Measurements from ENCODE around the gene TMEM19.

Gene TMEM19

DNA sequence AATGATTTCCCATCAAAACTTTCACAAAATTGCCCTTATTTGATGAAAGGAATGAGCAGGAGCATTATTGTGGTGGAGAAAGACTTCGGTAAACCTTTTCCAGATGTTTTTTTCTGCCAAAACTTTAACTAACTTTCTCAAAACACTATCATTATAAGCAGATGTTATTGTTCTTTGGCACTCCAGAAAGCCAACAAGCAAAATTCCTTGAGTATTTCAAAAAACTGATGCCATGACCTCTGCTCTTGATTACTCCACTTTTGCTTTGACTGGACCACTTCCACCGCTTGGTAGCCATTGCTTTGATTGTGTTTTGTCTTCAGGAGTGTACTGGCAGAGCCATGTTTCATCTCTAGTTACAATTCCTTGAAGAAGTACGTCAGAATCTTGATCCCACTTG, 39.1 kb downstream of the TMEM19 start:
- Histone ChIP-seq H3K27ac (ENCODE audit: low read depth, low read length) (no peak overlapping the region), H3K9ac (ENCODE audit: low read length in 5 of 5) (no peak overlapping the region), H3K9me3 (ENCODE audit: control insufficient read depth in 5 of 5, low read length in 5 of 5) (peaks cover 0 to 7% (median 0%) of the 10 kb centered on the region in 5 donors), H3K4me1 (ENCODE audit: control insufficient read depth in 5 of 5, insufficient read depth in 5 of 5, low read length in 5 of 5) (no peaks in the 10 kb centered on the region), H3K36me3 (ENCODE audit: control insufficient read depth in 5 of 5, insufficient read depth in 5 of 5, low read length in 5 of 5) (no peaks in the 10 kb centered on the region), H3K4me3 (ENCODE audit: low read depth in 1 of 5, low read length in 5 of 5) (no peak overlapping the region), H3K27me3 (ENCODE audit: control insufficient read depth in 5 of 5, insufficient read depth in 4 of 5, low read length in 5 of 5) (no peaks in the 10 kb centered on the region)

DNA sequence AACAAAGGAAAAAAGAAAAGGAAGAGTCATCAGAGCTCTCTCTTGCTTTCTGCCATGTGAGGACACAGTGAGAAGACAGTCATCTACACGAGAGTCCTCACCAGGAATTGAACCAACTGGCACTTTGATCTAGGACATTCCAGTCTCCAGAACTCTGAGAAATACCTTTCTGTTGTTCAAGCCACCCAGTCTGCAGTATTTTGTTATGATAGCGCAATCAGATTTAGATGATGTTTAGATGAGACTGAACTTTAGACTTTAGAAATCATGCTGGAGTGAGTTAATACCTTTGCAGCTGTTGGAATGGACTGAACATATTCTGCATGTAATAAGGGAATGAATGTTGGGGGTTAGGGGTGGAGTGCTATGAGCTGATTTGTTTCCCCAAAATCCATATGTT, 40.7 kb downstream of the TMEM19 start:
- H3K27me3 ChIP-seq (ENCODE audit: control insufficient read depth in 5 of 5, insufficient read depth in 4 of 5, low read length in 5 of 5): no peaks in the 10 kb centered on the region
- no peak overlapping the region for H3K4me3 ChIP-seq (ENCODE audit: low read depth in 1 of 5, low read length in 5 of 5)
- H3K9me3 ChIP-seq (ENCODE audit: control insufficient read depth in 5 of 5, low read length in 5 of 5): peaks cover 0 to 7% (median 0%) of the 10 kb centered on the region in 5 donors
- H3K4me1 ChIP-seq (ENCODE audit: control insufficient read depth in 5 of 5, insufficient read depth in 5 of 5, low read length in 5 of 5): no peaks in the 10 kb centered on the region
- H3K27ac ChIP-seq (ENCODE audit: low read depth, low read length): no peak overlapping the region
- H3K9ac ChIP-seq (ENCODE audit: low read length in 5 of 5): no peak overlapping the region
- no peaks in the 10 kb centered on the region for H3K36me3 ChIP-seq (ENCODE audit: control insufficient read depth in 5 of 5, insufficient read depth in 5 of 5, low read length in 5 of 5)

DNA sequence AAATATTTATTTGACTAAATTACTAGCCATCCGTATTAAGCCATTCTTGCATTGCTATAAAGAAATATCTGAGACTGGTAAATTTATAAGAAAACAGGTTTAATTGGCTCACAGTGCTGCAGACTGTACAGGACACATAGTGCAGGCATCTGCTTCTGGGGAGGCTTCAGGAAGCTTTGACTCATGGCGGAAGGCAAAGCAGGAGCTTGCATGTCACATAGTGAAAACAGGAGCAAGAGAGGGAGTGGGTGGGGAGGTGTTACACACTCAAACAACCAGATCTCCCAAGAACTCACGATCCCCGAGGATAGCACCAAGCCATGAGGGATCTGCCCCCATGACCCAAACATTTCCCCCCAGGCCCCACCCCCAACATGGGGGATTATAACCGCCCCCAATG, 42.1 kb downstream of the TMEM19 start:
- H3K36me3 ChIP-seq (ENCODE audit: control insufficient read depth in 5 of 5, insufficient read depth in 5 of 5, low read length in 5 of 5): no peaks in the 10 kb centered on the region
- no peak overlapping the region for H3K9ac ChIP-seq (ENCODE audit: low read length in 5 of 5)

DNA sequence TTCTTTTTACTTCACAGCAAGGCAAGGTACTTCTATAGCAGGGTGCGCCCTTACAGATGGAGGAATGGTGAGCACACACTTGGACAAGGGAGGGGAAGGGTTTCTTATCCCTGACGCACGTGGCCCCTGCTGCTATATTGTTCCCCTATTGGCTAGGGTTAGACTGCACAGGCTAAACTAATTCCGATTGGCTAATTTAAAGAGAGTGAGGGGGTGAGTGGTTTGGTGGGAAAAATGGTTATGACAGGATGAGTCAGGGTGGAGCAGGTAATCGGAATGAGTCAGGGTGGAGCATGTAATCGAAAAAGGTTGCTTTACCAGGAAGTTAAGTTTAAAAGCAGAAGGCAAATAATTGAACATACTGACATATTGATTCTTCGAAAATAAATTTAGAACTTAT, 45.1 kb downstream of the TMEM19 start:
- H3K27ac ChIP-seq (ENCODE audit: low read depth, low read length): no peak overlapping the region

More for the DNA sequence above, 42.1 kb downstream of the TMEM19 start:
- Histone ChIP-seq H3K4me3 (ENCODE audit: low read depth in 1 of 5, low read length in 5 of 5) (no peak overlapping the region), H3K27ac (ENCODE audit: low read depth, low read length) (no peak overlapping the region), H3K9me3 (ENCODE audit: control insufficient read depth in 5 of 5, low read length in 5 of 5) (peaks cover 0 to 7% (median 0%) of the 10 kb centered on the region in 5 donors), H3K27me3 (ENCODE audit: control insufficient read depth in 5 of 5, insufficient read depth in 4 of 5, low read length in 5 of 5) (no peaks in the 10 kb centered on the region), H3K4me1 (ENCODE audit: control insufficient read depth in 5 of 5, insufficient read depth in 5 of 5, low read length in 5 of 5) (no peaks in the 10 kb centered on the region)

GRCh38 chr12:71731439-71732356, 45.8 kb downstream of the TMEM19 start:
- H3K9ac ChIP-seq (ENCODE audit: low read length in 5 of 5): no peak overlapping the region
- no peak overlapping the region for H3K4me3 ChIP-seq (ENCODE audit: low read depth in 1 of 5, low read length in 5 of 5)
- H3K27me3 ChIP-seq (ENCODE audit: control insufficient read depth in 5 of 5, insufficient read depth in 4 of 5, low read length in 5 of 5): no peaks in the 10 kb centered on the region
- H3K4me1 ChIP-seq (ENCODE audit: control insufficient read depth in 5 of 5, insufficient read depth in 5 of 5, low read length in 5 of 5): no peaks in the 10 kb centered on the region
- H3K36me3 ChIP-seq (ENCODE audit: control insufficient read depth in 5 of 5, insufficient read depth in 5 of 5, low read length in 5 of 5): no peaks in the 10 kb centered on the region
- H3K9me3 ChIP-seq (ENCODE audit: control insufficient read depth in 5 of 5, low read length in 5 of 5): no peaks in the 10 kb centered on the region
- H3K27ac ChIP-seq (ENCODE audit: low read depth, low read length): no peak overlapping the region

More for the DNA sequence above, 45.1 kb downstream of the TMEM19 start:
- no peak overlapping the region for H3K4me3 ChIP-seq (ENCODE audit: low read depth in 1 of 5, low read length in 5 of 5)
- no peaks in the 10 kb centered on the region for H3K4me1 ChIP-seq (ENCODE audit: control insufficient read depth in 5 of 5, insufficient read depth in 5 of 5, low read length in 5 of 5)
- no peak overlapping the region for H3K9ac ChIP-seq (ENCODE audit: low read length in 5 of 5)
- H3K27me3 ChIP-seq (ENCODE audit: control insufficient read depth in 5 of 5, insufficient read depth in 4 of 5, low read length in 5 of 5): no peaks in the 10 kb centered on the region
- no peaks in the 10 kb centered on the region for H3K9me3 ChIP-seq (ENCODE audit: control insufficient read depth in 5 of 5, low read length in 5 of 5)
- H3K36me3 ChIP-seq (ENCODE audit: control insufficient read depth in 5 of 5, insufficient read depth in 5 of 5, low read length in 5 of 5): no peaks in the 10 kb centered on the region

DNA sequence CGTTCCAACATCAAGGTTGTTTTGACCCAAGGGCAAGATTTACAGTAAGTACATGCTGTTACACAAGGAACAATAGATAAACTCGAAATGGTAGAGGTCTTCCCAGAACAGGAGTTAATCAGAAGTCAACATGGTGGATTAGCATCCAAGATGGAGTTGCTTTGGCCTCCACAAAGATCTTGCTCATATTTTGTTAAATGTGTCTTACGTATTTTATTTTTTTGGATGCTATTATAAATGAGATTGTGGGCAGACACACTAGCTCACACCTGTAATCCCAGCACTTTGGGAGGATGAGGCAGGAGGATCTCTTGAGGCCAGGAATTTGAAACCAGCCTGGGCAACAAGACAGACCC, 46.5 kb downstream of the TMEM19 start:
- Histone ChIP-seq H3K36me3 (ENCODE audit: control insufficient read depth in 5 of 5, insufficient read depth in 5 of 5, low read length in 5 of 5) (no peaks in the 10 kb centered on the region), H3K27me3 (ENCODE audit: control insufficient read depth in 5 of 5, insufficient read depth in 4 of 5, low read length in 5 of 5) (no peaks in the 10 kb centered on the region), H3K4me1 (ENCODE audit: control insufficient read depth in 5 of 5, insufficient read depth in 5 of 5, low read length in 5 of 5) (no peaks in the 10 kb centered on the region), H3K4me3 (ENCODE audit: low read depth in 1 of 5, low read length in 5 of 5) (no peak overlapping the region), H3K9me3 (ENCODE audit: control insufficient read depth in 5 of 5, low read length in 5 of 5) (no peaks in the 10 kb centered on the region), H3K27ac (ENCODE audit: low read depth, low read length) (no peak overlapping the region), H3K9ac (ENCODE audit: low read length in 5 of 5) (no peak overlapping the region)

GRCh38 chr12:71737197-71737596, 51.3 kb downstream of the TMEM19 start:
- no peaks in the 10 kb centered on the region for H3K4me1 ChIP-seq (ENCODE audit: control insufficient read depth in 5 of 5, insufficient read depth in 5 of 5, low read length in 5 of 5)
- H3K27me3 ChIP-seq (ENCODE audit: control insufficient read depth in 5 of 5, insufficient read depth in 4 of 5, low read length in 5 of 5): no peaks in the 10 kb centered on the region
- no peak overlapping the region for H3K4me3 ChIP-seq (ENCODE audit: low read depth in 1 of 5, low read length in 5 of 5)
- no peaks in the 10 kb centered on the region for H3K9me3 ChIP-seq (ENCODE audit: control insufficient read depth in 5 of 5, low read length in 5 of 5)
- no peak overlapping the region for H3K27ac ChIP-seq (ENCODE audit: low read depth, low read length)
- no peak overlapping the region for H3K9ac ChIP-seq (ENCODE audit: low read length in 5 of 5)
- H3K36me3 ChIP-seq (ENCODE audit: control insufficient read depth in 5 of 5, insufficient read depth in 5 of 5, low read length in 5 of 5): no peaks in the 10 kb centered on the region

DNA sequence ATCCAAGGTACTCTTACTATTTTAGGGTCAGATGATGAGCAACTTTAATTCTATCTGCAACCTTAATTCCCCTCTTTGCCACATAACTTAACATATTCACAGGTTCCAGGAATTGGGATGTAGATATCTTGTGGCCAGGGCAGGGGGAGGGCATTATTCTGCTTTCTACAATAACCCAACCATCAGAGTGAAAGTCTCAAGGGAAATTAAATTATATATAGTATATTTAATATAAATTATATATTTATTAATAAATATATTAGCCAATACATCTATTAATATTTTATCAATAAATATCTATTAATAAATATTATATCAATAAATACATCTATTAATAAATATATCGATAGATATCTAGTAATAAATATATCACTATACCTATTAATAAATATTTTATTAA, 57.1 kb downstream of the TMEM19 start:
- Histone ChIP-seq H3K27me3 (ENCODE audit: control insufficient read depth in 5 of 5, insufficient read depth in 4 of 5, low read length in 5 of 5) (no peaks in the 10 kb centered on the region), H3K9ac (ENCODE audit: low read length in 5 of 5) (no peak overlapping the region), H3K27ac (ENCODE audit: low read depth, low read length) (no peak overlapping the region), H3K4me3 (ENCODE audit: low read depth in 1 of 5, low read length in 5 of 5) (no peak overlapping the region), H3K9me3 (ENCODE audit: control insufficient read depth in 5 of 5, low read length in 5 of 5) (no peaks in the 10 kb centered on the region), H3K36me3 (ENCODE audit: control insufficient read depth in 5 of 5, insufficient read depth in 5 of 5, low read length in 5 of 5) (no peaks in the 10 kb centered on the region), H3K4me1 (ENCODE audit: control insufficient read depth in 5 of 5, insufficient read depth in 5 of 5, low read length in 5 of 5) (no peaks in the 10 kb centered on the region)

GRCh38 chr12:71744522-71745300, 58.8 kb downstream of the TMEM19 start:
- Histone ChIP-seq H3K27me3 (ENCODE audit: control insufficient read depth in 5 of 5, insufficient read depth in 4 of 5, low read length in 5 of 5) (no peaks in the 10 kb centered on the region), H3K9me3 (ENCODE audit: control insufficient read depth in 5 of 5, low read length in 5 of 5) (no peaks in the 10 kb centered on the region), H3K36me3 (ENCODE audit: control insufficient read depth in 5 of 5, insufficient read depth in 5 of 5, low read length in 5 of 5) (no peaks in the 10 kb centered on the region), H3K27ac (ENCODE audit: low read depth, low read length) (no peak overlapping the region), H3K9ac (ENCODE audit: low read length in 5 of 5) (no peak overlapping the region), H3K4me3 (ENCODE audit: low read depth in 1 of 5, low read length in 5 of 5) (no peak overlapping the region), H3K4me1 (ENCODE audit: control insufficient read depth in 5 of 5, insufficient read depth in 5 of 5, low read length in 5 of 5) (no peaks in the 10 kb centered on the region)

DNA sequence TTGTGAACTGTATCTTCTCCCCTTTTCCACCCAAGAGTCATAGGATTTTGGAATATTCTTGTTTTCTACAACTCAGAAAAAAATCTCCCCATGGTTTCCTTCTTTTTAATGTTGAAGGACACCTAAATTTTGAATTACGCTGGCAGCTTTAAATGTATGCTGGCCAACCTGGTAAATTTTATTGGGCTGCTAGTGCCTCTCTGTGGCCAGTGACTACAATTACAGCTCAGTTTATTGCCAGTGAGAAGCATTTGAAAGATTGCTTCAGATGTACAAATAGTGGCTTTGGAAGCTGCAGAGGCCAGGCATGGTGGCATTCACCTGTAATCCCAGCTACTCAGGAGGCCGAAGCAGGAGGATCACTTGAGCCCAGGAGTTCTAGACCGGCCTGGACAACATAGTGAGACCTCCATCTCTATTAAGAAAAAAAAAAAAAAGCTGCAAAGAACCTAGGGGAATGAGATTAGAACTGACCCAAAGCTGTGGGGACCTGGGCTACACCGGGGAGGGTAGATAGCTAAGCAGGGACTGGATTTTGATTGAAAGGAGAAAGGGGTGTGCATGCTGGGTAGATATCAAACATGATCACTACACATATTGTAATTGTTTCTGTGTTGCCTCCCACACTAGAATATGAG, 61.2 kb downstream of the TMEM19 start:
- Histone ChIP-seq H3K27me3 (ENCODE audit: control insufficient read depth in 5 of 5, insufficient read depth in 4 of 5, low read length in 5 of 5) (peaks cover 0 to 2% (median 0%) of the 10 kb centered on the region in 5 donors), H3K4me3 (ENCODE audit: low read depth in 1 of 5, low read length in 5 of 5) (no peak overlapping the region), H3K36me3 (ENCODE audit: control insufficient read depth in 5 of 5, insufficient read depth in 5 of 5, low read length in 5 of 5) (no peaks in the 10 kb centered on the region), H3K27ac (ENCODE audit: low read depth, low read length) (no peak overlapping the region), H3K4me1 (ENCODE audit: control insufficient read depth in 5 of 5, insufficient read depth in 5 of 5, low read length in 5 of 5) (no peaks in the 10 kb centered on the region), H3K9ac (ENCODE audit: low read length in 5 of 5) (no peak overlapping the region), H3K9me3 (ENCODE audit: control insufficient read depth in 5 of 5, low read length in 5 of 5) (no peaks in the 10 kb centered on the region)
